Stimulated activated naive CD8-positive, alpha-beta T cell treated with anti-CD3 and anti-CD28 coated beads, Interleukin-15, Interleukin-2, amounts not matched to agents 100 U/mL and 50 U/mL, for 24 hours (primary cell): Measurements from ENCODE around the gene FBXL4.

Experiments
- ATAC-seq: fragments of 150-1000 bp; cut with Tn5 transposase; one replicate; pipeline ENCODE4 v1.10.0; 2021
- DNase-seq: peaks from one replicate; pipeline ENCODE4 v3.0.0; 2021

The FBXL4 gene

DNA sequence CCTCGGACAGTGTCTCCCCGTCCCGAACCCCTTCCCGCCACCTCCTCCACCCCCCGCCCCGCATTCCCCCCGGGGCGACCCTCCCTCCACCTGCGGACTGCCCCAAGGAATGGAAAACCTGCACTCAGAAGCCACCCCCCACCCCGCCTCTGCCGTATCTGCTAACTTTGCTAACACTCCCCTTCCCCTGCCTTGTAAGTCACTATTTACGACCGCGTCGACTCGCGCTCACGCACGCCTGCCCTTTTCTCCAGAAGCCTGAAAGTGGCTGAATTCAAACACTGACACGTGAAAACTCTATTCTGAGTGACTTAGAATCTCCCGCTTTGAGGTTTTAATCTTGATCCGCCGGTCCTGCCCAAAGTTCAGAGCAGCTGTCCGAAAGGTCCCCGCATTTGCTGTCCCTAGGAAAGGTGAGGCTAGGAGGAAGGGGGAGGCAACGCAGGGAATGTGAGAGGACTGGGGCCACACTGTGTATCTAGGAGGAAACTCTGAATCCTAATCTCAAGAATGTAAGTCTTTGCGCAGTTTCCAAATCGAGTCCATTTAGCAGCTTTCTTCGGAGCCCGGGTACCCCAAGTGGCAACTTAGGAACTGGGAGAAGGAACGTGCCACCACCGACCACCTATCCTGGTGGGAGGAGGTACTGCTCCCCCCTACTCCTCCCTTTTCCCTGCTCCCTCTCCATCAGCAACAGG lies 122.7 kb downstream of the FBXL4 start:
- ATAC-seq (no peak), DNase-seq (no peak)

DNA sequence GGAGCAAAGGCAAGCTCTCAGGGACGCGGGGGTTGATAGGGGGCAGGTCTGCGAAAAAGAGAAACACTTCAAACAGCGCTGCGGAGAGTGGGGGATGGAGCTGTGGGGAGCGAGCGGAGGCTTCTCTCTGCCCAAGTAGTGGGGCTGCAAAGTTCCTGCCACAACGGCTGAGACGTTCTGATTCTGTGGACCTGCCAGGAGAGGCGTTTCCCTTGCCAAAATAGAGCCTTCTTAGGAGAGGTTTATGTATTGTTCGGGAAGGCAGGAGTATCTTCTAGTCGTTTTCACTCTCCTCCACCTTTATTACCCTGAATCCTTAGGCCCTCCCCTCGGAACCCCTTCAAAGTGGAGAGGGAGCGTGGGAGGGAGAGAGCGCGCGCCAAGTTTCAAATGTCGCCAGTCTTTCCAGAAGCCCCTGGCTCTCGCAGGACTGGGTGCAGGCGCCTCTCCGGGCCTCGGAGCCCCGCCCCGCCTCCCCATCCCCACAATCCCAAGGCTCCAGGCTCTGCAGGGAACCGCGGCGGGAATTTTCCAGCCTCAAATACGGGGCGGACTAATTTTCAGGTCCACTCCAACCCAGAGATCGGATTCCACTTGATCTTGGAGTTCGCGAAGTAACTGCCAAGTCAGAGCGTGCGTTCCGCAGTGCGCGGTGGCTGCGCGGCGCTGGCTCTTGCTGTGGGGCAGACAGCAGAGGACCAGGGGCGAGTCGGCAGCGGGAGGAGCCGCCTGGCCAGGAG lies 123.4 kb downstream of the FBXL4 start:
- ATAC-seq: peak; percentile 30
- no peak for DNase-seq

DNA sequence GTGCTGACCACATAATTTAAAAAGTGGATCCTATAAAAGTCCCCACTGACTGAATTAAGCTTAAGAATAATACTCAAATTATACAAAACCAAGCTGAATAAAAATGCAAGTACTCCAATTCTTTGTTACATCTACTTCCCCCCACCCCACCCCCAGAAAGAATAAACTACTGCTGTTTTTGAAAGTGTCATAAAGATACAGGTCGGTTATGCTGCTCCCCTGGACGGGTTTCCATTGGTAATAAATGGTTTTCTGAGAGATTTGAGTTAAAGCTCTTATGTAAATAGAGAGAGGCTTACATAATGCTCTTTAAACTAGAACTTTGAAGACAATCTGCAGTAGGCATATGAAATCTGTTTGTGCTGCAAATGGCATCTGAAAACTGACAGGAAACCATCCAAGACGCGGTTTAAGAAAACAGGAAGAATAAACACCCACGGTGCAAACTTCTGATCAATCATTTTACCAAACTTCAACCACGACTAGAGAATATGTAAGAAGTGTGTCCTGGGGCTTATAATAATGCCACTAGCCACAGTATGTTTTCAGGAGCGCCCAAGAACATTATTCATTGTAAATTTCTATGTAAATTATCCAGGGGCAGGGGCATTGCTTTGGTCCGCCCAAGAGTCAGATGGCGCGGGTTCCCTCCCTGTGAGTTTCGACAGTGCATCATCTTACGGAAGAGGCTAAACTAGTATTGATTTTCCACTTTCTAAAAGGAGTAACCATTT lies 124.2 kb downstream of the FBXL4 start:
- DNase-seq (no peak), ATAC-seq (no peak)

DNA sequence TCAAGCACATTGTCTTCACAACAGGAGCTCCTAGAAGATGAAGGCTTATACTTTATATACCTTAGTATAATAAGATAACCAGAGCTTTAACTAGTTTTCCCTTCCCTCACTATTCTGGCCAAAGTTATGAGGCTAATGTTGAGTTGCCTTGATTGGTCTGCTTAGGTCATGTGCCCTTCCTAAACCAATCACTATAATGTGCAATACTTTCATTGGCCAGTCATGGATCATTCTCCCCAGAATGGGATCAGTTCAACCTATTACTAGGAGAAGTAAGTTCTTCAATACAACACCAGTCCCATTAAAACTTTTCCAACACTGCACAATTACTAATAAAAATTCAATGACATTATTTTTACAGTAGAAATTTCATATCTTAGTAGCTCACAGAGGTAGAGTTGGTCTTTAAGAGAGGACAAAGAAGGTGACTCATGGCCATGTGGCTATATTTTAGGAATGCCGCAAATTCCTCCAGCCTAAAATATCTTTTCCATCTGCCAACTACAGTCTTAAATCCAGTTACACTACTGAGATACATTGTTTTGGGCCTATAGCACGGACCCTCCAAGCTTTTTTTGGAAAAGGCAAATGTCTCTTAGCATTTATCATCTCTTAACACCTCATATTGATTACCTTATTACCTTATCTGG lies 125.9 kb downstream of the FBXL4 start:
- DNase-seq (no peak), ATAC-seq (no peak)
